ENCODE data around the gene MAMDC2.

Gene MAMDC2

GRCh38 chr9:70145981-70146380 is 102.3 kb downstream of the MAMDC2 start:
- DNase-seq (ENCODE audit: extremely low read depth, low read depth): no peak
- TF ChIP-seq CTCF (IDR thresholded peaks at IDR 0.05; ENCODE audit: low read depth, low read length, missing control alignments): no peak
- H3K4me3 ChIP-seq (replicated peaks; ENCODE audit: low read depth, low read length): no peak overlapping the region

GRCh38 chr9:70147196-70147595 is 103.5 kb downstream of the MAMDC2 start:
- TF ChIP-seq CTCF (IDR thresholded peaks at IDR 0.05; ENCODE audit: low read depth, low read length, missing control alignments): no peak
- no peak for DNase-seq (ENCODE audit: extremely low read depth, low read depth)
- H3K4me3 ChIP-seq (replicated peaks; ENCODE audit: low read depth, low read length): no peak overlapping the region

- no peak overlapping the region for H3K4me3 ChIP-seq (replicated peaks; ENCODE audit: low read depth, low read length)
- no peak for DNase-seq (ENCODE audit: extremely low read depth, low read depth)
- TF ChIP-seq CTCF (IDR thresholded peaks at IDR 0.05; ENCODE audit: low read depth, low read length, missing control alignments): no peak
These were observed 104.0 kb downstream of the MAMDC2 start for GRCh38 chr9:70147651-70148050.

- DNase-seq (ENCODE audit: extremely low read depth, low read depth): no peak
- no peak overlapping the region for H3K4me3 ChIP-seq (replicated peaks; ENCODE audit: low read depth, low read length)
- no peak for TF ChIP-seq CTCF (IDR thresholded peaks at IDR 0.05; ENCODE audit: low read depth, low read length, missing control alignments)
These were observed 108.7 kb downstream of the MAMDC2 start for GRCh38 chr9:70152350-70152749.

GRCh38 chr9:70156729-70157128 is 113.1 kb downstream of the MAMDC2 start:
- DNase-seq (ENCODE audit: extremely low read depth, low read depth): no peak
- TF ChIP-seq CTCF (IDR thresholded peaks at IDR 0.05; ENCODE audit: low read depth, low read length, missing control alignments): no peak
- no peak overlapping the region for H3K4me3 ChIP-seq (replicated peaks; ENCODE audit: low read depth, low read length)

- no peak for TF ChIP-seq CTCF (IDR thresholded peaks at IDR 0.05; ENCODE audit: low read depth, low read length, missing control alignments)
- DNase-seq (ENCODE audit: extremely low read depth, low read depth): no peak
- H3K4me3 ChIP-seq (replicated peaks; ENCODE audit: low read depth, low read length): no peak overlapping the region
These were observed 116.0 kb downstream of the MAMDC2 start for GRCh38 chr9:70159630-70160029.

Measured in HFF-Myc (cell line).